ENCODE data around the gene PHLDB2.

DNA sequence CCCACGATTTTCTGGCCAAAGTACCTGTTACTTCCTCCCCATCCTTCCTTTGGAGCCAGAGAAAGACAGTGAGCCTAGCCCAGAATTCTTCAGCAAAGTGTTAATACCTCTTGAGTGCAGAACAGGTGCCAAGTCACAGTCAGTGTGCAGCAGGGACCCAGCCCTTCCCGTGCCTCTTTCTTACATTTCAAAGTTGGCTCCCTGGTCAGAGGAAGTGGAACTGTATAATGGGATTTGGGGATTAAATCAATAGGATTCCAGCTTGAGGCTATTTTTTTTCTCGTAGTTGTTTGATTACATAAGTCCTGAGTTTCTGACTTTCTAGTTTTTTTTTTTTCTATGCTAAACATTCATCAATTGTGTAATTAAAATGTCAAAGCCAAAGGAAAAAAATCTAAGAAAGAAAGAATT is 67.2 kb downstream of the PHLDB2 start:
- TF ChIP-seq POLR2AphosphoS5 (IDR thresholded peaks at IDR 0.05) (no peak), POLR2A (IDR thresholded peaks at IDR 0.05) (no peak)
